ENCODE measurements around the gene ARL14. TPM values are rescaled to one million over a fixed set of nuclear protein-coding genes. Genes with fewer than 3 reads are reported as not detected.
"Not testable (repeated sequence)": the region's sequence is repeated elsewhere in the genome, so short reads cannot be mapped to it uniquely, and the experiment has no call there.

The ARL14 gene
- total and polyA plus RNA-seq, 4 donors = not detected

- Histone ChIP-seq H3K27me3 (ENCODE audit: control insufficient read depth, insufficient read depth, low read length) (no peaks in the 10 kb centered on the region), H3K4me3 (ENCODE audit: low read depth, low read length) (no peak overlapping the region), H3K9me3 (ENCODE audit: control insufficient read depth, insufficient read depth, low read length) (no peaks in the 10 kb centered on the region), H3K4me1 (ENCODE audit: control insufficient read depth, insufficient read depth, low read length) (no peaks in the 10 kb centered on the region), H3K27ac (ENCODE audit: low read depth, low read length) (no peak overlapping the region), H3K36me3 (ENCODE audit: control insufficient read depth, insufficient read depth, low read length) (no peaks in the 10 kb centered on the region)
- DNase-seq (ENCODE audit: low read depth in 4 of 6, low spot score in 6 of 6) = no peak
- WGBS (ENCODE audit: insufficient coverage) = 100% methylated on average over 1 of the region's 3 CpGs
Observed at GRCh38 chr3:160709477-160710182, 32.7 kb downstream of the ARL14 start.

GRCh38 chr3:160713144-160713543, 36.2 kb downstream of the ARL14 start:
- not testable (repeated sequence) for H3K27me3 ChIP-seq (ENCODE audit: control insufficient read depth, insufficient read depth, low read length); H3K4me1 ChIP-seq (ENCODE audit: control insufficient read depth, insufficient read depth, low read length); H3K27ac ChIP-seq (ENCODE audit: low read depth, low read length); DNase-seq (ENCODE audit: low read depth in 4 of 6, low spot score in 6 of 6); H3K9me3 ChIP-seq (ENCODE audit: control insufficient read depth, insufficient read depth, low read length); H3K4me3 ChIP-seq (ENCODE audit: low read depth, low read length); H3K36me3 ChIP-seq (ENCODE audit: control insufficient read depth, insufficient read depth, low read length)
- WGBS (ENCODE audit: insufficient coverage) = no CpG with 5 or more reads among the region's 3 CpGs

DNA sequence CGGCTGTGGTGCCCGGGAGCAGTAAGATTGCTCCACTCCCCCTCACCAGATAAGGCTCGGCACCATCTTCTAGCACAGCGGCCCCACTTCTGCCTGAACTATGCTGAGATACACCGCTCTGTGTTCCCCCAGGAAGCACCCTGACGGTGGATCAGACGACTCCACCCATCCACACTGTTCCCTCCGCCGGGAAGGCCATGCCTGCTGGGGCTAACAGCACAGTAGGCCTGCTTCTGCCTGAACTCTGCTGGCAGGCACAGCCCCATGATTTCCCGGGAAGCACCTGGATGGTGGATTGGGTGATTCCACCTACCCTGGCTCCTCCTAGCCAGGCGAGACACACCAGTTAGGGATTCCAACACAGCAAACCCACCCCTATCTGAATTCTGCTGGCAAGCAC, 42.8 kb downstream of the ARL14 start:
- no peak for DNase-seq (ENCODE audit: low read depth in 4 of 6, low spot score in 6 of 6)
- Histone ChIP-seq H3K36me3 (ENCODE audit: control insufficient read depth, insufficient read depth, low read length) (no peaks in the 10 kb centered on the region), H3K4me1 (ENCODE audit: control insufficient read depth, insufficient read depth, low read length) (no peaks in the 10 kb centered on the region), H3K27ac (ENCODE audit: low read depth, low read length) (no peak overlapping the region), H3K27me3 (ENCODE audit: control insufficient read depth, insufficient read depth, low read length) (no peaks in the 10 kb centered on the region), H3K4me3 (ENCODE audit: low read depth, low read length) (no peak overlapping the region), H3K9me3 (ENCODE audit: control insufficient read depth, insufficient read depth, low read length) (no peaks in the 10 kb centered on the region)
- 95% methylated on average over 8 of the region's 11 CpGs for WGBS (ENCODE audit: insufficient coverage)

- H3K27me3 ChIP-seq (ENCODE audit: control insufficient read depth, insufficient read depth, low read length) = no peaks in the 10 kb centered on the region
- no peak overlapping the region for H3K4me3 ChIP-seq (ENCODE audit: low read depth, low read length)
- WGBS (ENCODE audit: insufficient coverage) = 94% methylated on average over 4 of the region's 5 CpGs
- H3K4me1 ChIP-seq (ENCODE audit: control insufficient read depth, insufficient read depth, low read length) = no peaks in the 10 kb centered on the region
- H3K9me3 ChIP-seq (ENCODE audit: control insufficient read depth, insufficient read depth, low read length) = no peaks in the 10 kb centered on the region
- H3K27ac ChIP-seq (ENCODE audit: low read depth, low read length) = no peak overlapping the region
- DNase-seq (ENCODE audit: low read depth in 4 of 6, low spot score in 6 of 6) = no peak
- H3K36me3 ChIP-seq (ENCODE audit: control insufficient read depth, insufficient read depth, low read length) = no peaks in the 10 kb centered on the region
Observed at GRCh38 chr3:160720123-160720746, 43.3 kb downstream of the ARL14 start.

- H3K27ac ChIP-seq (ENCODE audit: low read depth, low read length) = no peak overlapping the region
- 80% methylated on average over 1 of the region's 2 CpGs for WGBS (ENCODE audit: insufficient coverage)
- DNase-seq (ENCODE audit: low read depth in 4 of 6, low spot score in 6 of 6) = no peak
Observed at GRCh38 chr3:160722331-160722730, 45.4 kb downstream of the ARL14 start.

DNA sequence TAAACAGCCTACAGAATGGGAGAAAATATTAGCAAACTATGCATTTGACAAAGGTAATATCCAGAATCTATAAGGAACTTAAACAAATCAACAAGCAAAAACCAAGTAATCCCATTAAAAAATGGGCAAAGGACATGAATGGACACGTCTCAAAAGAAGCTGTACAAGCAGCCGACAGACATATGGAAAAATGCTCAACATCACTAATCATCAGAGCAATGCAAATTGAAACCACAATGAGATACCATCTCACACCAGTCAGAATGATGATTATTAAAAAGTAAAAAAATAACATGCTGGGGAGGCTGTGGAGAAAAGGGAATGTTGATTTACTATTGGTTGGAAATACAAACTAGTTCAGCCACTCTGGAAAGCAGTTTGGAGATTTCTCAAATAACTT, 48.4 kb downstream of the ARL14 start:
- no peaks in the 10 kb centered on the region for H3K27me3 ChIP-seq (ENCODE audit: control insufficient read depth, insufficient read depth, low read length)
- no peak overlapping the region for H3K4me3 ChIP-seq (ENCODE audit: low read depth, low read length)
- H3K4me1 ChIP-seq (ENCODE audit: control insufficient read depth, insufficient read depth, low read length) = no peaks in the 10 kb centered on the region
- H3K27ac ChIP-seq (ENCODE audit: low read depth, low read length) = no peak overlapping the region
- no peaks in the 10 kb centered on the region for H3K36me3 ChIP-seq (ENCODE audit: control insufficient read depth, insufficient read depth, low read length)
- DNase-seq (ENCODE audit: low read depth in 4 of 6, low spot score in 6 of 6) = no peak
- WGBS (ENCODE audit: insufficient coverage) = 100% methylated on average over 2 of the region's 2 CpGs
- H3K9me3 ChIP-seq (ENCODE audit: control insufficient read depth, insufficient read depth, low read length) = no peaks in the 10 kb centered on the region

More at GRCh38 chr3:160722331-160722730, 45.4 kb downstream of the ARL14 start:
- no peaks in the 10 kb centered on the region for H3K36me3 ChIP-seq (ENCODE audit: control insufficient read depth, insufficient read depth, low read length)
- no peaks in the 10 kb centered on the region for H3K4me1 ChIP-seq (ENCODE audit: control insufficient read depth, insufficient read depth, low read length)
- no peak overlapping the region for H3K4me3 ChIP-seq (ENCODE audit: low read depth, low read length)
- H3K27me3 ChIP-seq (ENCODE audit: control insufficient read depth, insufficient read depth, low read length) = no peaks in the 10 kb centered on the region
- no peaks in the 10 kb centered on the region for H3K9me3 ChIP-seq (ENCODE audit: control insufficient read depth, insufficient read depth, low read length)

Small RNA genes lying within 50 kb of the gene (small RNA-seq; reads per million reads assigned to genes)
- not detected for gene RF00139 (ENCODE audit: low replicate concordance)

Other genes with a start within 250 kb of the ARL14 start
- gene TRIM59, start 227.4 kb upstream of the ARL14 start, total RNA-seq = 10 to 100 TPM in 1 of 2 donors, 1 to 10 TPM in 1; 8.4 to 19.0 TPM
- gene TRIM59, start 227.4 kb upstream of the ARL14 start, polyA plus RNA-seq (ENCODE audit: insufficient read length in 2 of 2) = 1 to 10 TPM; 6.9 to 7.0 TPM
- 10 to 100 TPM; 39.8 to 45.0 TPM for gene KPNA4, start 111.6 kb upstream of the ARL14 start, total RNA-seq
- gene KPNA4, start 111.6 kb upstream of the ARL14 start, polyA plus RNA-seq (ENCODE audit: insufficient read length in 2 of 2) = 10 to 100 TPM; 57.7 to 82.5 TPM
- 10 to 100 TPM; 18.5 to 47.9 TPM for gene PPM1L, start 79.1 kb downstream of the ARL14 start, total RNA-seq
- 10 to 100 TPM; 15.4 to 30.6 TPM for gene PPM1L, start 79.1 kb downstream of the ARL14 start, polyA plus RNA-seq (ENCODE audit: insufficient read length in 2 of 2)